Tibial nerve (tissue), 4 donors: Measurements from ENCODE around the gene OR8B2. TPM values are rescaled to one million over a fixed set of nuclear protein-coding genes. Genes with fewer than 3 reads are reported as not detected.

Source experiments
- DNase-seq, 2 donors: peaks; one replicate each; pipeline ENCODE4 v3.0.0-alpha.2; 2019; ENCODE audit warnings: low spot score in 2 of 2
- H3K27ac ChIP-seq, 4 donors: fragments of 200-600 bp; sonication (generic) in 3 of 4; one replicate each; pipeline ENCODE4 v1.5.1; 2017 to 2019; ENCODE audit warnings: mild to moderate bottlenecking in 1 of 4
- H3K27me3 ChIP-seq, 2 donors: fragments of 200-600 bp; sonication (generic) in 1 of 2; one replicate each; pipeline versions ENCODE4 v1.5.1 to v1.6.0; 2017 to 2019
- H3K36me3 ChIP-seq, 3 donors: fragments of 200-600 bp; sonication (generic); one replicate each; pipeline ENCODE4 v1.5.1; 2018 to 2019
- H3K4me1 ChIP-seq, 4 donors: fragments of 200-600 bp; sonication (generic) in 3 of 4; one replicate each; pipeline ENCODE4 v1.5.1; 2017 to 2019
- H3K4me3 ChIP-seq, 4 donors: fragments of 200-600 bp; sonication (generic) in 3 of 4; one replicate each; pipeline ENCODE4 v1.5.1; 2017 to 2019; ENCODE audit warnings: mild to moderate bottlenecking in 1 of 4, moderate library complexity in 1 of 4
- H3K9me3 ChIP-seq, 4 donors: fragments of 200-600 bp; sonication (generic) in 3 of 4; one replicate each; pipeline ENCODE4 v1.5.1; 2017 to 2019
- EP300 ChIP-seq, 2 donors: sonication (generic); formaldehyde crosslinking; IDR thresholded peaks; one replicate each; pipeline ENCODE4 v1.6.1; 2017; ENCODE audit warnings: antibody characterized with exemption in 2 of 2, mild to moderate bottlenecking in 1 of 2
- POLR2A ChIP-seq, 2 donors: fragments of 450-650 bp; IDR thresholded peaks; one replicate each; pipeline ENCODE4 v1.6.1; 2017; ENCODE audit warnings: antibody characterized with exemption in 2 of 2, mild to moderate bottlenecking in 2 of 2, moderate library complexity in 2 of 2
- WGBS, 2 donors: methylation state at CpG; one replicate each; pipeline ENCODE4 v1.1.5; 2018; 5-methylcytosine and 5-hydroxymethylcytosine counted together
- total RNA-seq, 4 donors: library from RNA; depleted of rRNA; stranded (reverse); fragments of >200 nt; gene quantifications; one replicate each; pipeline ENCODE4 v1.1.0, GENCODE V29; 2016
- TF ChIP-seq, protein P1 (sequence below), 5 experiments: fragments of 200-600 bp in 3 of 5; fragments of 450-650 bp in 2 of 5; sonication (generic) in 3 of 5; IDR thresholded peaks; one replicate each; pipeline ENCODE4 v1.5.1; 2016 to 2019; ENCODE audit warnings: antibody characterized with exemption in 5 of 5, mild to moderate bottlenecking in 3 of 5, moderate library complexity in 2 of 5

OR8B2 gene, protein sequence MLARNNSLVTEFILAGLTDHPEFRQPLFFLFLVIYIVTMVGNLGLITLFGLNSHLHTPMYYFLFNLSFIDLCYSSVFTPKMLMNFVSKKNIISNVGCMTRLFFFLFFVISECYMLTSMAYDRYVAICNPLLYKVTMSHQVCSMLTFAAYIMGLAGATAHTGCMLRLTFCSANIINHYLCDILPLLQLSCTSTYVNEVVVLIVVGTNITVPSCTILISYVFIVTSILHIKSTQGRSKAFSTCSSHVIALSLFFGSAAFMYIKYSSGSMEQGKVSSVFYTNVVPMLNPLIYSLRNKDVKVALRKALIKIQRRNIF
- not detected for total RNA-seq

DNA sequence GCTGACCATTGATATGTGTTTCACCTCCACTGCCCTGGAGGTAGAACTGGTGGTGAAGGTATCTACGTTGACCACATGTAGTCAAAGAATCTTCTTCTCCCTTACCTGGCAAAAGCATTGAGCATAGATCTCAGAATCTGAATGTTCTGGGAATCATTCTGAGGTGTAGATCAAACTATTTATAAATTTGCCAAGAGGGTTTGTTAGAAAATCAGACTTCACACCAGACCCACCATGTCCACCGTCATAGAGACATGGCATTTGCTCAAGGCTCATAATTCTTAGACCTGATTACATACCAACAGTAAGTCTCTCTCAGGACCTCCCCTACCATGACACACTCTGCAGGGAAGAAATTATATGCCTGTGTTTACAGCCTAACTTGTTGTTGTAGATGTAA is at the start of gene OR8B2:
Gene OR8B2, minus strand, starts transcription at position 101 of the 400 bp plus-strand sequence. CDS start 1,156 bp downstream, outside the sequence.
- 77 to 89% methylated on average over 2 of the region's 2 CpGs for WGBS, 2 donors

DNA sequence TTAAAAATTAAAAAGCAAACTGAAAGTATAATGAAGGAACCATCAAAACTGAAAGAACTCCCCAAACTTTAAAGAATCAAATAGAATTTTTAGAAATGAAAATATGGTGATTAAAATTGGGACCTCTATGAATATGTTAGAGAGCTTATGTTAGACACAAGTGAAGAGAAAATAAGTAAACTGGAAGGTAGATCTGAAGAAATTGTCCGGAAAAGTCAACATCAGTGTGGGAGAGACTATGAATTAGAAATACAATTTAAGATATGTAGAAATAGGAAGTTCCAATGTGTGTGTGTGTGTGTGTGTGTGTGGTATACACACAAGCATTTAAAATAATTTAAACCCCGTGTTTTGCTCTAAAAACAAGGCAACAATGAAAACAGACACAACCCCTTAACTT is 45.3 kb upstream of the OR8B2 start:
- Histone ChIP-seq H3K9me3 (peaks cover 0 to 10% (median 0%) of the 10 kb centered on the region in 4 donors), H3K27ac (no peak overlapping the region), H3K36me3 (no peaks in the 10 kb centered on the region), H3K4me3 (no peak overlapping the region), H3K27me3 (no peaks in the 10 kb centered on the region), H3K4me1 (no peaks in the 10 kb centered on the region)
- TF ChIP-seq POLR2A (IDR thresholded peaks at IDR 0.05) (no peak), EP300 (IDR thresholded peaks at IDR 0.05) (no peak)
- TF ChIP-seq, protein P1, sequence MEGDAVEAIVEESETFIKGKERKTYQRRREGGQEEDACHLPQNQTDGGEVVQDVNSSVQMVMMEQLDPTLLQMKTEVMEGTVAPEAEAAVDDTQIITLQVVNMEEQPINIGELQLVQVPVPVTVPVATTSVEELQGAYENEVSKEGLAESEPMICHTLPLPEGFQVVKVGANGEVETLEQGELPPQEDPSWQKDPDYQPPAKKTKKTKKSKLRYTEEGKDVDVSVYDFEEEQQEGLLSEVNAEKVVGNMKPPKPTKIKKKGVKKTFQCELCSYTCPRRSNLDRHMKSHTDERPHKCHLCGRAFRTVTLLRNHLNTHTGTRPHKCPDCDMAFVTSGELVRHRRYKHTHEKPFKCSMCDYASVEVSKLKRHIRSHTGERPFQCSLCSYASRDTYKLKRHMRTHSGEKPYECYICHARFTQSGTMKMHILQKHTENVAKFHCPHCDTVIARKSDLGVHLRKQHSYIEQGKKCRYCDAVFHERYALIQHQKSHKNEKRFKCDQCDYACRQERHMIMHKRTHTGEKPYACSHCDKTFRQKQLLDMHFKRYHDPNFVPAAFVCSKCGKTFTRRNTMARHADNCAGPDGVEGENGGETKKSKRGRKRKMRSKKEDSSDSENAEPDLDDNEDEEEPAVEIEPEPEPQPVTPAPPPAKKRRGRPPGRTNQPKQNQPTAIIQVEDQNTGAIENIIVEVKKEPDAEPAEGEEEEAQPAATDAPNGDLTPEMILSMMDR (IDR thresholded peaks at IDR 0.05), result no peak
- 78 to 85% methylated on average over 2 of the region's 2 CpGs for WGBS, 2 donors
- no peak for DNase-seq

More for the DNA sequence above, at the start of gene OR8B2:
- no peaks in the 10 kb centered on the region for H3K27me3 ChIP-seq
- H3K4me3 ChIP-seq, result no peak within 1 kb of the TSS
- no peak for DNase-seq
- H3K4me1 ChIP-seq, result no peaks in the 10 kb centered on the region
- H3K9me3 ChIP-seq, result no peaks in the 10 kb centered on the region
- H3K27ac ChIP-seq, result no peak within 1 kb of the TSS
- TF ChIP-seq EP300 (IDR thresholded peaks at IDR 0.05) (no peak), POLR2A (IDR thresholded peaks at IDR 0.05) (no peak)
- TF ChIP-seq, protein P1 (IDR thresholded peaks at IDR 0.05), result no peak
- no peaks in the 10 kb centered on the region for H3K36me3 ChIP-seq

DNA sequence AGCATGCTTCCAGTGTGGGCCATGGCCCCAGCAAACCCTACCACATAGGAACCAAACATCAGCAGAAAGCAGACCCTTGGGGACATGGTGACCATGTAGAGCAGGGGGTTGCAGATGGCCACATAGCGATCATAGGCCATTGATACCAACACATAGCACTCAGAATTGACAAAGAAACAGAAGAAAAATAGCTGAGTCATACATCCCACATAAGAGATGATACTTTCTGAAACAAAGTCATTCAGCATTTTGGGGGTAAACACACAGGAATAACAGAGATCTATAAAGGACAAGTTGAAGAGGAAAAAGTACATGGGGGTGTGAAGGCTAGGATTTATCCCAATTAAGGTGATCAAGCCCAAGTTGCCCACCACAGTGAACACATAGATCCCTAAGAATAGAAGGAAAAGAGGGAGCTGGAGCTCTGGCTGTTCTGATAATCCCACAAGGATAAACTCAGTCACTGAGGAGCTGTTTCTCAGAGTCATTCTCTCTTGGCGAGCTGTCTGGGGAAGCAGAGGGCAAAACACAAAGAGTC is 40.2 kb upstream of the OR8B2 start, which contains the start of gene OR8B4:
Gene OR8B4, minus strand, starts transcription at position 488 of the 538 bp plus-strand sequence. Its CDS starts 0 bp downstream, at position 488.
- no peak for TF ChIP-seq EP300 (IDR thresholded peaks at IDR 0.05)
- TF ChIP-seq, protein P1 (IDR thresholded peaks at IDR 0.05), result no peak
- no peak within 1 kb of the TSS for H3K4me3 ChIP-seq
- no peak within 1 kb of the TSS for H3K27ac ChIP-seq
- H3K9me3 ChIP-seq, result peaks cover 0 to 2% (median 0%) of the 10 kb centered on the region in 4 donors
- H3K27me3 ChIP-seq, result no peaks in the 10 kb centered on the region
- H3K4me1 ChIP-seq, result no peaks in the 10 kb centered on the region
- 94% methylated on average over 2 of the region's 2 CpGs for WGBS, 2 donors
- H3K36me3 ChIP-seq, result no peaks in the 10 kb centered on the region
- DNase-seq, result no peak

DNA sequence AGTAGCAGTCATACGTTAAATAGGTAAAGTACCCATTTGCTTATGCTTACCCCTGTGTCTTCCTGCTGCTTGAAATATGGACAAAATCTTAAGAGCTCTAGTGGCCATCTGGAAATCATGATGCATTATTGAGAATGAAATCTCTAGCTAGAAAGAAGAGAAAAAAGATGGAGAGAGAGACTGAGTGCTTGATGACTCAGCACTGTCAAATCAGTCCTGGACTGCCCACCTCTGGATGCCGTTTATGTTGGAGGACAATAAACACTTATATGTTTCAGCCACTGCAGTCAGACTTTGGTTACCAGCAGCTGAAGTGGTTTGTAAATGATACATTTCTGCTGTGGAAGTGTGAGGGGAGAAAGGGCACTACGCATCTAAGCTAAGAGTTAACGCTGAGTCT is 36.7 kb upstream of the OR8B2 start:
- Histone ChIP-seq H3K4me1 (no peaks in the 10 kb centered on the region), H3K4me3 (no peak overlapping the region), H3K27ac (no peak overlapping the region), H3K36me3 (no peaks in the 10 kb centered on the region), H3K9me3 (no peaks in the 10 kb centered on the region), H3K27me3 (no peaks in the 10 kb centered on the region)
- TF ChIP-seq, protein P1 (IDR thresholded peaks at IDR 0.05), result no peak
- TF ChIP-seq POLR2A (IDR thresholded peaks at IDR 0.05) (no peak), EP300 (IDR thresholded peaks at IDR 0.05) (no peak)
- DNase-seq, result no peak
- 61 to 68% methylated on average over 4 of the region's 4 CpGs for WGBS, 2 donors

DNA sequence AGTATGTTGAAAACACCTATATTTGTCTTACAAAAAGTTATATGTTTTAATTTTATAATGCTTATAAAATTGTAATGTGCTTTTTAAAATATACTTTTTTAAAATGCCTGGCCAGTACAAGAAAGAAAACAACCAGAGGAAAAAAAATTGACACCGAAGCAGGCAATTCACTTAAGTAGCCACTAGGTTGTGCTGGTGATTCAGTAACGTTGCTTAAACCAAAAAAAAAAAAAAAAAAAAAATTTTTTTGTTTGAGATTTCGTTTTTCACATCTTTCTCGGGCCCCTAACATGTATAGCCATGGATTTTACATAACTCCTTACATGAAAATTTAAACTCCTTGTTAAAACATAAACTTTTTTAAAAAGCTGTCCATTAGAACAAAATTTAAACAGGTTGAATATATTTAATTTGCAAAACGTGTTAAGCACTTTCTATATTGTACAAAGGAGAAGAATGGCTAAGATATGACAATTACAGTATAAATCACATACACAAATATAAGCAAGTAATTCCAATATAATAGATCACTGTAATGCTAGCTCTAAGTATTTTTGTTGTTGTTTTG is 31.1 kb upstream of the OR8B2 start:
- WGBS, 2 donors, result 14 to 19% methylated on average over 5 of the region's 5 CpGs
- Histone ChIP-seq H3K27ac (no peak overlapping the region), H3K36me3 (no peaks in the 10 kb centered on the region), H3K4me1 (no peaks in the 10 kb centered on the region), H3K9me3 (no peaks in the 10 kb centered on the region), H3K27me3 (no peaks in the 10 kb centered on the region), H3K4me3 (no peak overlapping the region)
- DNase-seq, result no peak
- TF ChIP-seq EP300 (IDR thresholded peaks at IDR 0.05), result no peak
- TF ChIP-seq, protein P1 (IDR thresholded peaks at IDR 0.05), result peak in 3 of 5 experiments; percentile 26 to 50 (median 28)
